ENCODE measurements around the gene SHANK3.

Gene SHANK3

GRCh38 chr22:50696251-50696798 is 23.7 kb downstream of the SHANK3 start:
- Histone ChIP-seq H3K4me1 (ENCODE audit: insufficient read depth, low read length) (peaks cover 3% of the 10 kb centered on the region; the same call in 1 of the 2 replicates), H3K9ac (ENCODE audit: low read depth, low read length) (peak overlapping the region; percentile 39; the same call in 1 of the 2 replicates), H3K9me3 (ENCODE audit: control insufficient read depth, insufficient read depth, low read length) (no peaks in the 10 kb centered on the region), H3K36me3 (ENCODE audit: insufficient read depth, low read length) (no peaks in the 10 kb centered on the region)

GRCh38 chr22:50696799-50697561 is 24.4 kb downstream of the SHANK3 start:
- Histone ChIP-seq H3K36me3 (ENCODE audit: insufficient read depth, low read length) (no peaks in the 10 kb centered on the region), H3K4me1 (ENCODE audit: insufficient read depth, low read length) (peaks cover 3% of the 10 kb centered on the region; the same call in 1 of the 2 replicates), H3K9me3 (ENCODE audit: control insufficient read depth, insufficient read depth, low read length) (no peaks in the 10 kb centered on the region), H3K9ac (ENCODE audit: low read depth, low read length) (peak overlapping the region; percentile 39; the same call in 1 of the 2 replicates)

GRCh38 chr22:50697667-50698506 is 25.3 kb downstream of the SHANK3 start:
- H3K36me3 ChIP-seq (ENCODE audit: insufficient read depth, low read length): no peaks in the 10 kb centered on the region
- no peaks in the 10 kb centered on the region for H3K9me3 ChIP-seq (ENCODE audit: control insufficient read depth, insufficient read depth, low read length)
- H3K4me1 ChIP-seq (ENCODE audit: insufficient read depth, low read length): peaks cover 3% of the 10 kb centered on the region; the same call in 1 of the 2 replicates
- H3K9ac ChIP-seq (ENCODE audit: low read depth, low read length): peak overlapping the region; percentile 41

- H3K4me1 ChIP-seq (ENCODE audit: insufficient read depth, low read length): peaks cover 3% of the 10 kb centered on the region; the same call in 1 of the 2 replicates
- H3K9me3 ChIP-seq (ENCODE audit: control insufficient read depth, insufficient read depth, low read length): no peaks in the 10 kb centered on the region
- no peak overlapping the region for H3K9ac ChIP-seq (ENCODE audit: low read depth, low read length)
- H3K36me3 ChIP-seq (ENCODE audit: insufficient read depth, low read length): no peaks in the 10 kb centered on the region
These were observed 25.9 kb downstream of the SHANK3 start for GRCh38 chr22:50698546-50698945.

- peaks cover 3% of the 10 kb centered on the region; the same call in 1 of the 2 replicates for H3K4me1 ChIP-seq (ENCODE audit: insufficient read depth, low read length)
- H3K9me3 ChIP-seq (ENCODE audit: control insufficient read depth, insufficient read depth, low read length): no peaks in the 10 kb centered on the region
- H3K9ac ChIP-seq (ENCODE audit: low read depth, low read length): no peak overlapping the region
- no peaks in the 10 kb centered on the region for H3K36me3 ChIP-seq (ENCODE audit: insufficient read depth, low read length)
These were observed 26.6 kb downstream of the SHANK3 start for GRCh38 chr22:50699001-50699755.

- no peak overlapping the region for H3K9ac ChIP-seq (ENCODE audit: low read depth, low read length)
- H3K36me3 ChIP-seq (ENCODE audit: insufficient read depth, low read length): no peaks in the 10 kb centered on the region
These were observed 27.2 kb downstream of the SHANK3 start for GRCh38 chr22:50699756-50700386.

GRCh38 chr22:50700387-50701075 is 27.9 kb downstream of the SHANK3 start:
- no peaks in the 10 kb centered on the region for H3K9me3 ChIP-seq (ENCODE audit: control insufficient read depth, insufficient read depth, low read length)
- no peak overlapping the region for H3K9ac ChIP-seq (ENCODE audit: low read depth, low read length)
- H3K4me1 ChIP-seq (ENCODE audit: insufficient read depth, low read length): peaks cover 6% of the 10 kb centered on the region; the same call in 1 of the 2 replicates
- H3K36me3 ChIP-seq (ENCODE audit: insufficient read depth, low read length): no peaks in the 10 kb centered on the region

More at GRCh38 chr22:50699756-50700386, 27.2 kb downstream of the SHANK3 start:
- H3K4me1 ChIP-seq (ENCODE audit: insufficient read depth, low read length): peaks cover 4% of the 10 kb centered on the region; the same call in 1 of the 2 replicates
- no peaks in the 10 kb centered on the region for H3K9me3 ChIP-seq (ENCODE audit: control insufficient read depth, insufficient read depth, low read length)

GRCh38 chr22:50701076-50701419 is 28.4 kb downstream of the SHANK3 start:
- Histone ChIP-seq H3K36me3 (ENCODE audit: insufficient read depth, low read length) (no peaks in the 10 kb centered on the region), H3K9ac (ENCODE audit: low read depth, low read length) (no peak overlapping the region), H3K9me3 (ENCODE audit: control insufficient read depth, insufficient read depth, low read length) (no peaks in the 10 kb centered on the region), H3K4me1 (ENCODE audit: insufficient read depth, low read length) (peaks cover 6% of the 10 kb centered on the region; the same call in 1 of the 2 replicates)

GRCh38 chr22:50701428-50702154 is 29.0 kb downstream of the SHANK3 start:
- H3K36me3 ChIP-seq (ENCODE audit: insufficient read depth, low read length): no peaks in the 10 kb centered on the region
- H3K9me3 ChIP-seq (ENCODE audit: control insufficient read depth, insufficient read depth, low read length): no peaks in the 10 kb centered on the region
- peaks cover 6% of the 10 kb centered on the region; the same call in 1 of the 2 replicates for H3K4me1 ChIP-seq (ENCODE audit: insufficient read depth, low read length)
- H3K9ac ChIP-seq (ENCODE audit: low read depth, low read length): no peak overlapping the region

GRCh38 chr22:50702261-50702671 is 29.6 kb downstream of the SHANK3 start:
- H3K4me1 ChIP-seq (ENCODE audit: insufficient read depth, low read length): peaks cover 6% of the 10 kb centered on the region; the same call in 1 of the 2 replicates
- no peaks in the 10 kb centered on the region for H3K36me3 ChIP-seq (ENCODE audit: insufficient read depth, low read length)
- H3K9me3 ChIP-seq (ENCODE audit: control insufficient read depth, insufficient read depth, low read length): no peaks in the 10 kb centered on the region
- no peak overlapping the region for H3K9ac ChIP-seq (ENCODE audit: low read depth, low read length)

GRCh38 chr22:50702821-50703725 is 30.4 kb downstream of the SHANK3 start:
- Histone ChIP-seq H3K9ac (ENCODE audit: low read depth, low read length) (no peak overlapping the region), H3K4me1 (ENCODE audit: insufficient read depth, low read length) (peaks cover 3% of the 10 kb centered on the region; the same call in 1 of the 2 replicates), H3K9me3 (ENCODE audit: control insufficient read depth, insufficient read depth, low read length) (no peaks in the 10 kb centered on the region), H3K36me3 (ENCODE audit: insufficient read depth, low read length) (no peaks in the 10 kb centered on the region)
